GM12801 (cell line): ENCODE measurements around the gene USP7.

ENCODE experiments used
- CTCF ChIP-seq: IDR thresholded peaks from one replicate; pipeline ENCODE4 v1.5.1; 2011; ENCODE audit warnings: control low read depth; ENCODE audit not compliant: insufficient read length; ENCODE audit errors: extremely low read depth

The USP7 gene

DNA sequence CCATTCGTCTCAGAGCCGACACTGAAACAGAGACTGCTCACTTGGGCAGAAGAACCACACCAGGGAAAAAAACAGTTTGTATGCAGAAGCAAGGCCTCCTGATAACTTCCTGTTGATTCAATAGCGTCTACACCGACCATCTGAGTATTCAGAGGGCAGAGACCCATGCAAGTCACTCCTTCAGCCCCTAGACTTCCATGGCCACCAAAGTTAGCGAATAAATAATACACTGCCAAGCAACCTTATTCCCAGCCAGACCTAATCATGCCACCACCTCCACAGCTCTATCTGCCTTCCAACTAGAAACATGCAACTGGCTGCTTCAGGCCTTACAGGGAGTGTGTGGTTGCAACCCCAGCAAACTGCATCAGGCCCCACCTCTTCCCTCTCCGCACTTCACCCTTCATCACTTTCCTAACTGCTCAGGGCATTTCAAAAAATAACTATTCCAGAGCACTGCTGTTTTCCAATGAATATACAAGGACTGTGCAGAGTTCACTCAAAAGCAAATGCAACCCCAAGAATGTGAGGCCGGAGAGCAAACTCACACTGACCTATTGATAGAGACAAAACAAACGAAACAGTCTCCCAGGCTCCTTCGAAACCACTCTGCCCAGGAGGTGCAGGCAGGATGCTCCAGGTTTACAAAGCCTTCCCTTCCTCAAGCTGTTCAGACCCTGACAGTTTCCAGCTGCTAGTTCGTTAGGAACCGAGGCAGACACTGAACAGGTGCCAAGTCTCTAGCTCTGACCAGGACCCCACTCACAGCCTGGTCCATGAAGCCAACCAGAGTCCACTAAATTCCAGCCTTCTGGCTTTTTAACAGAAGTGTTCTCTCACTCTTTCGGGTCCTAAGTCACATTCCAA, 3.6 kb downstream of the USP7 start:
- no peak for TF ChIP-seq CTCF

- no peak for TF ChIP-seq CTCF
These were observed 5.2 kb downstream of the USP7 start for GRCh38 chr16:8958344-8959167.

DNA sequence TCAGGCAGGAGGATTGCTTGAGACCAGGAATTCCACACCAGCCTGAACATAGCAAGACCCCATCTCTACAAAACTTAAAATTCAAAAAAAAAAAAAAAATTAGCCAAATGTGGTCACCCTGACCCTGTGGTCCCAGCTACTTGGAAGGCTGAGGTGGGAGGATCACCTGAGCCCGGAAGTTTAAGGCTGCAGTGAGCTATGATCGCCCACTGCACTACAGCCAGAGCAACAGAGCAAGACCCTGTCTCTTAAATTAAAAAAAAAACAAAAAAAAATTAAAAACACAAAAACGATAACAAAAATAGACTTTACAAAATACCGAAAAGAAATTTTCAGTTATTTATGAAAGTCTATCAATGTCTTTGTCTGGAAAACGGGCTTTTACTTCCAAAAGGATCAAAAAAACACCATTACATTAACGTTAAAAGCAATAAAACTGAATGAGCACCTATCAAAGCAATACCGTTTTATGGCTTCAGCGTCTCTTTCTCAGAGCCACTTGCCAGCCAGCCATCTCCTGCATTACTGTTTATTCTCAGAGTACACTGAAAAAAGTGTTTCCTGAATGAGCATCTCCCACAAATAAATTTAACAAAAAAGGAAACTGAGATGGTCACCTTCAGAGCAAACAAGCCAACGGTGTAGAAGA, 6.1 kb downstream of the USP7 start:
- TF ChIP-seq CTCF = no peak

DNA sequence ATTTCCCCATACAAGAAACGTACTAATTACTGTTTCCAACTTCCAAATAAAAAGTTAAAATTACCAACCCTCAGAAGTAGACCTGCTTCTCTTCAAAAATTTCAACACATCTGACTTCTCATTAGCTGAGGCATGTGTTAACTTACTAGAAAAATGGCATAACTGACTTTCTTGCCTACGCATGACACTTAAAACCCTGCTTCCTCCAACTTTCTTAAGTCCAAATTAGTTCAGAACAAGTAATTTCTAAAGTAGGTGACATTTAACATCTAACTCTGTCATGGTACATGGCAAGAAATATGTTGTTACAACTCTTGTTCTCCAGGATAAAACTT, 6.7 kb downstream of the USP7 start:
- no peak for TF ChIP-seq CTCF

GRCh38 chr16:8956265-8957062, 7.2 kb downstream of the USP7 start:
- no peak for TF ChIP-seq CTCF

- no peak for TF ChIP-seq CTCF
These were observed 7.9 kb downstream of the USP7 start for GRCh38 chr16:8955828-8956227.
